ENCODE results near the gene IL36B. TPM values are rescaled to one million over a fixed set of nuclear protein-coding genes. Genes with fewer than 3 reads are reported as not detected.
"Not testable (repeated sequence)": the region's sequence is repeated elsewhere in the genome, so short reads cannot be mapped to it uniquely, and the experiment has no call there.

IL36B gene
- not detected for total RNA-seq

DNA sequence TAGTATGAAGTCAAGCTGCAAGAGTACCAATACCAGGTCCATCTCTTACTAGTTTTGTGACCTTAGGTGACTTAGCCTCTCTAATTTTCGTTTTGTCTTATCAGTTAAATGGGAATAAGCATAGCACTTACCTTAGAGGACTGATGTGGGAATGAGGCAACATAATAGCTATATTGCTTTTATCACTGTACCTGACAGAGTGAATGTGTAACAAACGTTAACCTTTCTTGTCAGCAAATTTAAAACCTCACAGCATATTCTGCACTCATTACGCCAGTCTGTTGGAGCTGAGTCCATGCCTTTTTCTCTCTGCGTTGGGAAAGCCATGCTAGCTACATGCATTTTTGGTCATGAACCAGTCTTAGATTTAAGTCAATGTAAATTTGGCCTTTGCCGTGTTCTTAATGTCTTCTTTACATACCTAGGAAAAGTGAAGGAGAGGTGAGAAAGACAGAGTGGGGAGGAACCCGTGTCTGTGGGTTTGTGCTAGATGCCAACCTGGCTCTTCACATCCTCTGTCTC, at the start of gene IL36B:
TSS of gene IL36B (minus strand) at position 472 of the 522 bp plus-strand sequence.
- ChIA-PET CTCF (no interaction called here), POLR2A (no interaction called here)

DNA sequence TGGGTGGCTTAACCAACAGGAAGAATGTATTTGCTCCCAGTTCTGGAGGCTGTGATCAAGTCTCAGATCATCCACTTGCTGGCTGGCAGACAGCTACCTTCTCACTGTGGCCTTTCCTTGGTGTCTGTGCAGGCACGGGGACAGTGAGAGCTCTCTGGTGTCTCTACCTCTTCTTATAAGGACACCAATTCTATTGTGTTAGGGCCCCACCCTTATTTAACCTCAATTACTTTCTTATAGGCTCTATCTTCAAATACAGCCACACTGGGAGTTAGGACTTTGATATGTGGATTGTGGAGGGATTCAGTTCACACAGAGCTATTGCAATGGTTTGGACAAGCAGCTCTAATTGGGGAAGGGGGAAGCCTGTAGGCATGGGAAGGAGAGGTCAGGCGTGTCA, 49.5 kb upstream of the IL36B start:
- POLR2A ChIA-PET, result no interaction called here

GRCh38 chr2:113098532-113098931, 45.9 kb upstream of the IL36B start:
- ChIA-PET POLR2A (interaction anchor here (0.6 kb wide), 1 partner anchor 105 kb away, joined by 11 read pairs; no protein-coding TSS in a partner anchor), CTCF (interaction anchor here (1.0 to 1.9 kb wide), 3 partner anchors 13 to 38 kb away, joined by 3 to 7 read pairs (median 4); no protein-coding TSS in a partner anchor)

More for the DNA sequence above, 49.5 kb upstream of the IL36B start:
- CTCF ChIA-PET, result interaction anchor here (0.8 to 1.0 kb wide), 2 partner anchors 35 to 132 kb away, joined by 3 read pairs; no protein-coding TSS in a partner anchor

DNA sequence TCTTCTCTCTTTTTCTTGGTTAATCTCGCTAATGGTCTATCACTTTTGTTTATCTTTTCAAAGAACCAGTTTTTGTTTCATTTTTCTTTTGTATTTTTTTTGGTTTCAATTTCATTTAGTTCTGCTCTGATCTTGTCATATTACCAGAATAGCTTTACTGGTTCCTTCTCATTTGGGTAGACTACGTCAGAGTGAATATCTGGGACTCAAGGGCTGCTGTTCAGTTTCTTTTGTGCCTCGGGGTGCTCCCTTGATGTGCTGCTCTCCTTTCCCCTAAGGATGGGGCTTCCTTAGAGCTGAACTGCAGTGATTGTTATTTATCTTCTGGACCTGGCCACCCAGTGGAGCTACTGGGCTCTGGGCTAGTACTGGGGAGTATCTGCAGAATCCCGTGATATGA, 45.4 kb upstream of the IL36B start:
- ChIA-PET CTCF (interaction anchor here (1.0 to 1.9 kb wide), 3 partner anchors 13 to 39 kb away, joined by 3 to 7 read pairs (median 4); no protein-coding TSS in a partner anchor), POLR2A (no interaction called here)

DNA sequence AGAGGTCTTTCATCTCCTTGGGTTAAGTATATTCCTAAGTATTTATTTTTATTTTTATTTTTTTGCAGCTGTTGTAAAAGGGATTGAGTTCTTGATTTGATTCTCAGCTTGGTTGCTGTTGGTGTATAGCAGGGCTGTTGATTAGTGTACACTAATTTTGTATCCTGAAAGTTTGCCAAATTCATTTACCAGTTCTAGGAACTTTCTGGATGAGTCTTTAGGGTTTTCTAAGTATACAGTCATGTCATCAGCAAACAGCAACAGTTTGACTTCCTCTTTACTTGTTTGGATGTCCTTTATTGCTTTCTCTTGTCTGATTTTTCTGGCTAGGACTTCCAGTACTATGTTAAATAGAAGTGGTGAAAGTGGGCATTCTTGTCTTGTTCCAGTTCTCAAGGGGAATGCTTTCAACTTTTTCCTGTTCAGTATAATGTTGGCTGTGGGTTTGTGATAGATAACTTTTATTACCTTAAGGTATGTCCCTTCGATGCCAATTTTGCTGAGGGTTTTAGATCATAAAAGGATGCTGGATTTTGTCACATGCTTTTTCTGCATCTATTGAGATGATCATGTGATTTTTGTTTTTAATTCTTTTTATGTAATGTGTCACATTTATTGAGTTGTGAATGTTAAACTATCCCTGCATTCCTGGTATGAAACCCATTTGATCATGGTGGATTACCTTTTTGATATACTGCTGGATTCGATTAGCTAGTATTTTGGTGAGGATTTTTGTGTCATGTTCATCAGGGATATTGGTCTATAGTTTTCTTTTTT, 44.4 kb upstream of the IL36B start:
- CTCF ChIA-PET, result interaction anchor here (0.7 kb wide), 1 partner anchor 17 kb away, joined by 3 read pairs; no protein-coding TSS in a partner anchor
- POLR2A ChIA-PET, result not testable (repeated sequence)

- POLR2A ChIA-PET, result not testable (repeated sequence)
- CTCF ChIA-PET, result interaction anchor here (0.7 kb wide), 1 partner anchor 16 kb away, joined by 3 read pairs; no protein-coding TSS in a partner anchor
Observed at GRCh38 chr2:113096306-113096705, 43.6 kb upstream of the IL36B start.

DNA sequence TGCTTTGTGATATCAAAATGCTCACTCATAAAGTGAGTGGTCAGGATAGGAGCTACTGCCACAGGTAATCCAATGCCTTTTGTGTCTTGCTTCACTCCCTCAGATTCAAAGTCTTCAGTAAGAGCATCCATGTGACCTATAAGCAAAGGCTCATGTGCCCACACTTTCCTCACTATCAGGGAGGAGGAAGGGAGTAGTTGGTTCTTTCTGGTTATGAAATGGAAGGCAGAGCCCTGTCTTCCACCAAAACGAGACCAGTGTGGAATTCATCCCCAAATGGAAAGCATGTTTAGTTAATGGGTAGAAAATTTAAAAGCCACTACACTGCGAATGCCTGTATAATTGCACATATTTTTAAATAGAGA, 40.9 kb upstream of the IL36B start:
- ChIA-PET CTCF (no interaction called here), POLR2A (interaction anchor here (0.6 kb wide), 1 partner anchor 113 kb away, joined by 3 read pairs; no protein-coding TSS in a partner anchor)

DNA sequence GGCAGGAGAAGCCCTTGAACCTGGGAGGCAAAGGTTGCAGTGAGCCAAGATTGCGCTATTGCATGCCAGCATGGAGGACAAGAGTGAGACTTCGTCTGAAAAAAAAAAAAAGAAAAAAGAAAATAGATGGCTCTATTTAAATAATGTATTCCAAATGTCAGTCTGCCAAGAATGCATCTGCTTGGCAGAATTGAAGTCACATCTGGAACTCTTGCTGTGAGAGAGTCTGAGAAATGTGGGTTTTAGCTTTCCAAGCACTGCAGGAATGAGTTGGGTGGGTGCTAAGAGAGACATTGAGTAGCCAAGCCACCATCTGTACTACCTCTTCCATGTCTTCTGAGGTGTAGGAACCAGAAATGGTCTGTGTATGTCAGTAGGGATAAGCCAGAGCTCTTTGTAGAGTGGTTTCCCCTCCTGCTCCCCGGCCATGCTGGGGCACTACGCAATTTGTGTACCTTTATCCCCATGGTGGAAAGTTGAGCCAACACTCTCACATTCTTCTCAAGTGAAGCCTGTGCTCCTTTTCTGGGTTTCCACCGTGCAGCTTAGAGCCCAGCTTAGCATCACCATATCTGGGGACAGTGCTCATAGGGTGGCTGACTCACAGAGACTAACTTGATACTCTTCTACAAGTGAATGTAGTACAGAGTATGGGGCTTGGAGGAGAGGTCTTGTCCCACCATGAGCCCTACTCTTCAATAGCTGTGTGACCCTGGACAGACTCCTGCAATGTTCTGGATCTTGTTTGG, 40.4 kb upstream of the IL36B start:
- ChIA-PET POLR2A (interaction anchor here (0.6 kb wide), 1 partner anchor 114 kb away, joined by 3 read pairs; no protein-coding TSS in a partner anchor), CTCF (interaction anchor here (1.1 kb wide), 1 partner anchor 13 kb away, joined by 3 read pairs; no protein-coding TSS in a partner anchor)

GRCh38 chr2:113091231-113091896, 38.7 kb upstream of the IL36B start:
- CTCF ChIA-PET, result no interaction called here
- POLR2A ChIA-PET, result no interaction called here

DNA sequence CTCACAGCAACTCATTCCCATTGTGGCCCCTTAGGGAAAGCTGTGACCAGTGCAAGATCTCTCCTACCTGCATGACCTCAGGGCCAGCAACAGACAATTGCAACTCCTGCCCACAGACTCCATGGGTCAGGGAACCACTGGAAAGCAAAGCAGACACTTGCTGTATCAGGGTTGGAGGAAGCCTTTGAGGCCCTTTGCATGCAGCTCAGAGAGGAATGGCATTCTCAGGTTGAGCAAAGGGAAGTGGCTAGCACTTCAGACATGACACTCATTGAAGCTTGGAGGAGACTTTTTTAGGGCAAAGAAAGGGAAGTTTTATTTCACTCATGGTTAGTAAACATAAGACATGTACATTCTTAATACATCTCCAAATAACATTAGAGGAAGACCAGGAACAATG, 37.2 kb upstream of the IL36B start:
- POLR2A ChIA-PET, result interaction anchor here (1.4 kb wide), 1 partner anchor 14 kb away, joined by 3 read pairs; no protein-coding TSS in a partner anchor
- CTCF ChIA-PET, result interaction anchor here (1.0 to 1.1 kb wide), 2 partner anchors 10 to 14 kb away, joined by 4 read pairs; no protein-coding TSS in a partner anchor

DNA sequence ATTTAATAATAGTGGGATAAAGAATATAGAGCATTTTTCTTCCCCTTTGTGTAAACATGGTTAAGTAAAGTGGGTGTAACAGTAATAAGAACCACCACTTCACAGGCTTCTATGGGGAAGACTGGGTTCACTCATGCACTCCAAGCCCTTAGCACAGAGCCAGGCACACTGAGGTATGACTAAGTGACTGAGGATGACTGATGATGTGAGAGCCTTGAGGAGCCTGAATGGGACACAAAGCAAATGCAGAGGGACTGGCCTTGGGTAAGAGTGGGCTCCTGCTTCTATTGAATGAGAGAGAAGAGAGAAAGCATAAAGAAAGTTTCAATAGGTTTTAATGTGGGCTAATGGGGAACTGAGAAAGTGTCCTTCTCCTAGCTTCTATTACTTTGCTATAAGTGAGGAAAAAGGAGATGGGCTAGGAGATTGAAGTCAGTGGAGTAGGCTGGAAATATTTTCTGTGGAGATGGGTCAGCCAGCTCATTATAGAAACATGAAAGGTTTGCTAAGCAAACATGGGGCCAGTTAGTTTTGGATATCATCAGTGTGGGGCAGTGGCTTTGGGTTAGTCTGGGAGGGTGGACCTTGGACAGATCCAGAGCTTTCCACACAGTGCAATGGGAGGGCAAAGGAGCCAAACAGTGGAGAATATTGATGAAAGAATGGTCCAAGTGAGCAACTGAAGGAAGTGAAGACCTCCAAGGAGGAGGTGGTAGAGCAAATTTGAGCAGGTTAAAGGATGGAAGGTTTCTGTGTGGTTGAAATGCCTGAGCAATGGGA, 35.7 kb upstream of the IL36B start:
- ChIA-PET POLR2A (no interaction called here), CTCF (interaction anchor here (1.0 to 1.5 kb wide), 2 partner anchors 160 to 302 kb away, joined by 3 to 4 read pairs; no protein-coding TSS in a partner anchor)

- ChIA-PET POLR2A (no interaction called here), CTCF (interaction anchor here (0.9 to 1.7 kb wide), 4 partner anchors 41 to 114 kb away, joined by 3 to 4 read pairs (median 3); no protein-coding TSS in a partner anchor)
Observed at GRCh38 chr2:113085542-113085941, 32.9 kb upstream of the IL36B start.

GRCh38 chr2:113084249-113085000, 31.8 kb upstream of the IL36B start:
- CTCF ChIA-PET, result interaction anchor here (0.9 to 1.7 kb wide), 5 partner anchors 51 to 120 kb away, joined by 3 to 4 read pairs (median 3); no protein-coding TSS in a partner anchor
- POLR2A ChIA-PET, result no interaction called here

DNA sequence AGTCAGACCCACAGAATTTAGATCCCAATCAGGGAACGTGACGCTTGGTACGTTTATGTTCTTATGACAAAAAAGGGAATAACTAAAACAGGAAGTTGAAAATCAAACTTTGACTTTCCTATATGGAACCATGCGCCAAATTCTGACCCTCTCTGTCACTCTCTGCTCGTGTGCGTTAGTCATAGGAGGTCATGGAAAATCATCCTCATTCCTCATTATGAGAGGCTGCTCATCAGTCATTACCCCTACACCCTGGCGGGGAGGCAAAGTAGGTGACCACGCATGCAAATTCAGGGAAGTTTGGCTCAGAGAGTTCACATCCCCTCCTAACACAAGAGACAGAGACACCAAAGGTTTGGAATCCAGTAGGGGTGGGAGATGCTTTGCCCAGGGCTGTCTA, 30.6 kb upstream of the IL36B start:
- ChIA-PET POLR2A (no interaction called here), CTCF (interaction anchor here (0.8 to 2.4 kb wide), 4 partner anchors 38 to 121 kb away, joined by 3 to 9 read pairs (median 3); no protein-coding TSS in a partner anchor)

- POLR2A ChIA-PET, result no interaction called here
- CTCF ChIA-PET, result interaction anchor here (0.6 to 2.4 kb wide), 7 partner anchors 56 to 118 kb away, joined by 3 to 25 read pairs (median 4); no protein-coding TSS in a partner anchor
Observed at GRCh38 chr2:113081488-113082210, 29.0 kb upstream of the IL36B start.

DNA sequence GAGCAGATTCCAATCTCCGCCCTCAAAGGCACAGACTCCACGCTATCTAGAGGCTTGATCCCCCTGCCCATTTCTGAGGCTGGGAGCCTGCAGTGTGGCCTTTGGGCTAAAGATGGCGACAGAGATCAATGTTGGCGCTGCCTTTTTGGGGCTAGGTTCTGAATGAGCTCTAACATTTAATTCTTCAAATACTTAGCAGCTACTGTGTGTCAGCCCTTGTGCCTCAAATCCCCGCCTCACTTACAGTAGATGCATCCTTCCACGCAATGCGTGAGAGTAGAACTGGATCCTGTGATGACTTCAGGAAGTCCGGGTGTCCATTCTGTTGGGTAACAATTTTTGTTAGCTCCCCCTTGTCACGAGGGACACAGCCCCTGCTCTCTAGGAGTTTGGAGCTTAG, 27.5 kb upstream of the IL36B start:
- CTCF ChIA-PET, result interaction anchor here (0.5 to 2.4 kb wide), 26 partner anchors 8 to 310 kb away, joined by 3 to 25 read pairs (median 4); no protein-coding TSS in a partner anchor
- POLR2A ChIA-PET, result no interaction called here

DNA sequence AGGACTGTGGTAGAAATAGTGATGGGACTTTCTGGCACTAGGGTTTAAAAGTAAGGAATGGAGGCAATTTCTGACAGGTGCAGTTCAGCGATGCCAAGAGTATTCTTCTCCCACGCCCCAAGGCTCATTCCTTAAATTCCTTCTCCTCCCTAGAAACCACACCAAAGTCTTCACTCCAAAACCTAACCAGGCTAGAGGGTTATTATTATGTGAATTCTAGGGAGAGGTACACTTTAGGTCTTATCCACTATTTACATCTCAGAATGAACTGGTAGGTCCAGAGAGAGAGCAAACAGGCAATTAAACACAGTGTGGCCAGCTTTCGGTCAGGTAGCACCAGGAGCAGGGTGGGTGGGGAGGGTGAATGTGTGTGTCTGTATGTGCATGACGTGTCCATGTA, 26.5 kb upstream of the IL36B start:
- POLR2A ChIA-PET, result no interaction called here

More for the DNA sequence above, 26.5 kb upstream of the IL36B start:
- CTCF ChIA-PET, result interaction anchor here (0.8 to 2.4 kb wide), 12 partner anchors 14 to 163 kb away, joined by 3 to 25 read pairs (median 4); no protein-coding TSS in a partner anchor
